HG03064 (cell line): ENCODE measurements around the gene KLHDC4.
"Not testable (repeated sequence)": the region's sequence is repeated elsewhere in the genome, so short reads cannot be mapped to it uniquely, and the experiment has no call there.

Experiments used
- ATAC-seq: cut with Tn5 transposase; IDR thresholded peaks from one replicate; pipeline ENCODE4 v1.9.1; 2021; ENCODE audit warnings: low read depth; ENCODE audit not compliant: unreplicated experiment

KLHDC4 gene

DNA sequence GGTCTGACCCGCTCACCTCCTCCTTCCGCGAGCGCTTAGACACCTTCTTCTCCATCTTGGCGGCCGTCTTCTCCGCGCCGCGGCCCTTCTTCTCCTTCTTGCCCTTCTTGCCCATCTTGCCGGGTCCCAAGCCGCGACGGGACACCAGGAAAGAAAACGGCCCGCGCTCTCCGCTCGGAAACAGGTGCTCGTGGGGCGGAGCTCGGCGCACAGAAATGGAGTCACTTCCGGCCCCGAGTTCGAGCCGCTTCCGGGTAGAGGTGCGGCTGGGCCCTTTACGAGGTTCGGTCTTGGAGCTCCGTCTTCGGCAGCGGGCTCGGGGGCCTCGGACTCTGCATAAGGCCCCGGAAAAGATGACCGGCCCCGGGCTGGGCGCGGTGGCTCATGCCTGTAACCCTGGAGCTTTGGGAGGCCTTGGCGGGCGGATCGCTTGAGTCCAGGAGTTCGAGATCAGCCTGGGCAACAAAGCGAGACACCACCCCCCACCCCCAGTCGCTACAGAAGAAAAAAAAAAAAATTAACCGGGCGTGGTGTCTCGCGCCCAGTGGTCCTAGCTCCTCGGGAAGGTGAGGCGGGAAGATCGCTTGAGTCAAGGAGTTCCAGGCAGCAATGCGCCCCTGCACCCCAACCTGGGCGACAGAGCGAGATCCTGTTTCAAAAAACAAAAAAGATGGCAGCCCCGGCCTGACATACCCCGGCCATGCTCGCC is at the start of gene KLHDC4:
Gene KLHDC4 (minus strand): TSS at position 211 of the 709 bp plus-strand sequence. CDS start 96 bp downstream, at position 115.
- no peak for ATAC-seq

DNA sequence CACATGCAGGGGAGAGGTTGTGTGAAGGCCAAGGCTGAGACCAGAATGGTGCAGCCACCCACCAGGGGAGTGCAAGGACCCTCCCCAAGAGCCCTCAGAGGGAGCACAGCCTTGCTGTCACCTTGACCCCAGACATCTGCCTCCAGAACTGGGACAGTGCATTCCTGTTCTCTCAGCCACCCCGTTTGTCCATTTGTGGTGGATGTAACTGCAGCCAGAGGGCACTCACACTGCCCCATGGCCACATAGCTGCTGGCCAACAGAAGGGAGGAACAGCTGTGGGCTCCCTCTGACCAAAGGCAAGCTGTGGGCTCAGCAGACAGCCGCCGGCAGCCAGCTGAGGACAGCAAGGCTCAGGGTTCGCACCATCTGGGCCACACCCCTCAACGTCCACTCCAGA is 49.8 kb upstream of the KLHDC4 start:
- ATAC-seq: no peak

DNA sequence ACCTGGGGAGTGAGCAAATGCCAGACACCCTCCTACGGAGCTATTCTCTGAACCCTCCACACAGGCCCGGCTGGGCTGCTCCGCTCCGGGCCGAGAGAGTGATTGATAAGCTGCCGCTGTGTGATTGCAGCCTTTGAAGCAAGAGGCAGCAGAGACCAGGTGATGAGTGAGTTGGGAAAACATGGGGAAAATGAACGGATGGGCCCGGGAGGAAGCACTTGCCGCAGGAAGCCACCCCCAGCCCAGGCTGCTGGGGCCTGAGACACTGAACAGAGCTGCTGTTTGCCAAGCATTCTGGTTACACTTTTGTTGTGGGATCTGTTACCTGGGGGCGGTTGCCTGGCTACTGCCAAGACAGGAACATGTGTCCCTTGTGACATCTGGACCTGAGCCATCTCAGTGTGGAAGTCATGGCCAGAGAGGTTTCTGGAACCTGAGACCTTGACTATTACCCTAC is 46.4 kb upstream of the KLHDC4 start:
- ATAC-seq: no peak

DNA sequence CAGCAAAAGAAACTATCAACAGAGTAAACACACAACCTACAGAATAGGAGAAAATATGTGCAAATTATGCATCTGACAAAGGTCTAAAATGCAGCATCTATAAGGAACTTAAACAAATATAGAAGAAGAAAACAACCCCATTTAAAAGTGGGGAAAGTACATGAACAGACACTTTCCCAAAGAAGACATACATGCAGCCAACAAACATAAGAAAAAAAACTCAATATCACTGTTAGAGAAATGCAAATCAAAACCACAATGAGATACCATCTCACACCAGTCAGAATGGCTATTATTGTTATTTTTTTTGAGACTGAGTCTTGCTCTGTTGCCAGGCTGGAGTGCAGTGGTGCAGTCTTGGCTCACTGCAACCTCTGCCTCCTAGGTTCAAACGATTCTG is 45.7 kb upstream of the KLHDC4 start:
- not testable (repeated sequence) for ATAC-seq

DNA sequence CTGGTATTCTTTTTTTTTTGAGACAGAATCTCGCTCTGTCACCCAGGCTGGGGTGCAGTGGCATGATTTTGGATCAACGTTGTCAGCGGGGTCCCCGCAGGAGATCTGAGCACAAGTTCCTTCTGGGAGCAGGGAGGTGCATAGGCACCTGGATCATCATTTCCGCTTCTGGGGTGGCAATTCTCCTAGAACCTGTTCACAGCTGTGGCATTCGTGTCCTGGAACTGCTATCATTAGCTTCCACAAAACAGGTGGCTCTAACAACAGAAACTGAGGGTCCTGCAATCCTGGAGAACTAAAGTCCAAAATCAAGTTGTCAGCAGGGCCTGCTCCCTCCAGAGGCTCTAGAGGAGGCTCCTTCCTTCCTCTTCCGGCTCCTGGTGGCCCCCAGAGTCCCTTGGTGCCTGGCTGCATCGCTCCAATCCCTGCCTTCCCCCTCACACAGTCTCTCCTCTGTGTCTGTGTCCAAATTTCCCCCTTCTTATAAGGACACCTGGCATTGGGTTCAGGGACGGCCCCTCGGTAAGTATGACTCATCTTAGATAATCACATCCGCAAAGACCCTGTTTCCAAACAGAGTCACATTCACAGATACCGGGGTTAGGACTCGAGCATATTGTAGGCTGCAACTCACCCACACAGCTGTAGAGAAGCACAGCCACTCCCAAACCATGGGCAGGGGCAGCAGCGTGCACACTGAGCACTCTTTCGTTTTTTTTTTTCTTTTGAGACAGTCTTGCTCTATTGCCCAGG is 43.5 kb upstream of the KLHDC4 start:
- peak; percentile 42 for ATAC-seq

DNA sequence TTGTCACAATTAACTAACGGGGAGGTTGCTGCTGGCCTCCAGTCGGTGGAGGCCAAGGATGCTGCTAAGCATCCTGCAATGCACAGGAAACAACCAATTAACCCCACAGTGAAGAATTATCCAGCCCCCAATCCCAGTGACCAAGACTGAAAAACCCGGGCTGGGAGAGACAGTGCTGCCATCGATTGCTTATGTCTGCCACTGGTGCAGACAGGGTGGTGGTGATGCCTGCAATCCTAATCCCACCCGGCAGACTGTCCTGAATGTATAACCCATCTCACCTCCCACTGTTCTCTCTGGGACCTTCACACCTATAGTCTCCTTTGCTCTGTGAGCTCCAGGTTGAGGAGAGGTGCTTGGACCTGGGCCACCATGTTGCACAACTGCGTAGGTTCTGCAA is 42.3 kb upstream of the KLHDC4 start:
- ATAC-seq: no peak

DNA sequence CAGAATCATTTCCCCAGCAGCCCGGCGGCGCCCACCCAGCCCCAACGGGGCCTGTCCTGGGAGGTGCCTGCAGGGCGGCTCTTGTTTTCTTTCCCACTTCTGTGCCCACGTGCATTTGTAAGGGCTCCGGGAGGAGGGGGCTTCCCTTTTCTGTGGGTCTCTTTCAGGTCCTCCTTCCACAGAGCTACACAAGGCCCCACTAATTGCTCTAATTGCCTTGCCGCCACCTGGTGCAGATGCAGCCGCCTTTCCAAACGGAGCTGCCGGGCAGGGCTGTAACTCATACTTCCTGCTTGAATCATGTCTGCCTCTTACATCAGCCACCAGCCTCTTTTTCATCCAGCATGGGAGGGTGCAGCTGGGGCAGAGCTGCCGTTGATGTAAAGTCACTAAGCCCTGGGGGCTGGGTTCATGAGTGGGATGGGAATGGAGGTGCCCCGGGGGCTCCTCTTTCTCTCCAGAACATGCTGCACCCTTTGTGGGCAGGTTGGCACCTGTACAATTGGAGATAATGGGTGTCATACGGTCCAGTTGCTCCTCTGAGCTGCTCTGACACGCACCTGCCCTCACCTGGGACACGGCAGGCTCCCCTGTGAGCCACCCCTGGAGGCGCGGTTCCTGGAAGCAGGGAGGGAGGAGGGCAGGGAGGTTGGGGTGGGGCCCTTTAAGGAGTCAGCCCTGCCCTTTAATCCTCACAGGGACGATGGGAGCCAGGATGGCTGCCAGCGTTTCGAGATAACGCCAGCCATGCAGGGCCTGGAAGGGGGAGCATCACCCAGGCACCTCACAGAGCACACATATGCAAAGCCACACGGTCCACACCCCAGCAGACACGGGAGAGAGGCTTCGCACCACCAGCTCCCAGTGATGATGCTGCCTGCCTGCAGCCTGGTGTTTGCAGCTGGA is 41.1 kb upstream of the KLHDC4 start:
- ATAC-seq: no peak

DNA sequence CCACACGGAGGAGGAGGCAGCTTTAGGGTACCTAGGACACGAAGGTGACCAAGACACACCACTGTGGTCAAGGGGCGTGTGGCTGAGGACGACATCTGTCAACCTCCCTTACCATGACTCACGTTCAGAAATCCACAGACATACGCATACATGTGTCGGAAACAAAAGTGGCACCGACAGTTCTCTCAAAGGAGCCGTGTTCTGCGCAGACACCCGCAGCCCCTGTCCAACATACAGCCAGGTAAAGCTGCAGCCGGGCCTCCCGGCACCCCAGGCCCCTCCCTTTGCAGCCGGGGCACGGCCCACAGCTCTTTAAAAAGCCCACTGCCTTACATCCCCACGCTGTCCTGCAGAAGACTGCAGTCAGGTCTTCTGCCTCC is 40.5 kb upstream of the KLHDC4 start:
- ATAC-seq: no peak

DNA sequence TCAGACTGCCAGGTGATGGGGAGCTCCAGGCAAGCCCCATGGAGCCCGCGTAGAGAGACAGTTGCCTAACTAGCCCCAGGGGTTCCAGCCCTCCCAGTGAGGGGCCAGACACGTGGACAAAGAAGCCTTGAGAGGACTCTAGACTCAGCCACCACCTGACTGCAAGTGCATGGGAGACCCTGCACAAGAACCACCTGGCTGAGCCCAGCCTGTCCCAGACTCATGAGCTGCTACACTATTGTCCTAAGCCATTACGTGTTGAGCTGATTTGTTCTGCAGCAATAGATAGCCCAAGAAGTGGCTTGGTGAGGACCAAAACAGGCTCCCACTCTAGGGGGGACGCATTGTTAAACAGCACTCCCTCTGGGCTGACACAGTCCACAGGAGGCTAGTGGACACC is 37.6 kb upstream of the KLHDC4 start:
- no peak for ATAC-seq

DNA sequence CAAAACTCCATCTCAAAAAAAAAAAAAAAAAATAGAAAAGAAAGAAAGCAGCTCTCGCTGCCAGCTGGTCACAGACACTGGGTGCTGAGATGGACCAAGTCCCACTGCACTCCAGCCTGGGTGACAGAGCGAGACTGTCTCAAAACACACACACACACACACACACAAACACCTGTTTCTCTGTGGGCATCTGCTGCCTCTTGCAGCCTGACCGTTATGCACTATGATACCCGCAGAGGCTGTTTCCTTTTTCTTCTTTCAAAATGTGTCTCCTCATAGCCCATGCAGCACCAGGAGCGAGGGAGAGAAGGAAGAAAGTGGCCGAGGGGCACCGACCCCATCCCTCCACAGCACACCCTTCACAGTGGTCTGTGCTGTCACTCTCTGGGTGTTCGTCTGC is 36.9 kb upstream of the KLHDC4 start:
- no peak for ATAC-seq

DNA sequence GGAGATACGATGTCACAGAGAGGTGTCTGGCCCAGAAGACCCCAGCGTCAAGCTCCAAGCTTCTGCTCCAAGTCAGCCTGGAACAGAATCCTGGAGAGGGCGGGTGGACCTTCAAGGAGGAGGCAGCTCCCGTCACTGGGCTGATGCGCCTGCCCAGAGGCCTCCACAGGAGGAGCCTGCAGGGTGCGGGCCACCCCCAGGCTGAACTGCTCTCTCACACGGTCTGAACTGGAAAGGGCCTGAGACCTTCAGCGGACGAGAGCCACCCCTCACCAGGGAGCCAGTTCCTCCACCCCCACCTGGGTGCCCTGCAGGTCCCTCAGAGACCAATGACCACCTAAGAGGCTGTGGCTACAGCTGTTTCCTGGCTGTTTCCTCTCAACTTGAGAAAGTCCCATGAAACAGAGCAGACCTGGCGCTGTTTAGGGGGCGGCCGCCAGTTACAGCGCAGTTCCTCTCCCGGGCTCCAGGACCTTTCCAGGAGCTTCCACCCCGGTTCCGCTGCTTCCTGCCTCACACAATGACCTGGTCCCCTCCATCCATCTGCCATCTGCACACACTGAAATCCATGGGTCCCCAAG is 36.0 kb upstream of the KLHDC4 start:
- ATAC-seq: no peak

DNA sequence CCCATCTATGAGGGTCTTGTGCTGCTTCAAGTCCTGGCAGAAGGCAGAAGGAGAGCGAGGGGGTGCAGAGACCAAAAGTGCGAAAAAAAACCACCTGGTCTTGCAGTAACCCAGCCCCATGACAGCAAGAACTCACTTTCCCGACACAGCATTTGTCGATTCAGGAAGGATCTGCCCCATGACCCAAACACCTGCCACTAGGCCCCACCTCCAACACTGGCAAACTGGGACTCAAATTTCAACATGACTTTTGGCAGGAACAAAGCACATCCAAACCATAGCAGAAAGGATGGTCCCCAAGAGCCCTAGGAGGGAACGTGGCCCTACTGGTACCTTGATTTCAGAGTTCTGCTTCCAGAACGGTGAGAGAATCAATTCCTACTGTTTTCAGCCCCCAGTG is 34.7 kb upstream of the KLHDC4 start:
- no peak for ATAC-seq

DNA sequence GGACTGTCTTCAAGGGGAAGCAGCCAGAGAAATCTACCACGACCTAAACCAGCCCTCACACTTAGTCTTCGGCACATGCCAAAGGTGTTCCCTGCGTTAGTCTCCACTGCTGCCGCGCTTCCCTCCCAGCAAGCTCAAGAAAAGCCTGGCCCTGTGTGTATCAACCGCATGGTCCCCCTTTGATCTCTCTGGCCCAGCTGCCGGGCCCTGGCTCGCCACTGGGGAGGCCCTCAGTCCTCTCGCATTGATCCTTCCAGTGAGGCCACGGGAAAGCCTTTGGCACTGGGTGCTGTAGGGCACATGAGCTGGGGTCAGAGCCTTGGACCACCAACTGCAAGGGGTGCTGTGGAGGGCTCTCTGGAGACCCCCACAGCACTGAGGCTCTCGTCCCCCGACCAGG is 29.6 kb upstream of the KLHDC4 start:
- no peak for ATAC-seq

DNA sequence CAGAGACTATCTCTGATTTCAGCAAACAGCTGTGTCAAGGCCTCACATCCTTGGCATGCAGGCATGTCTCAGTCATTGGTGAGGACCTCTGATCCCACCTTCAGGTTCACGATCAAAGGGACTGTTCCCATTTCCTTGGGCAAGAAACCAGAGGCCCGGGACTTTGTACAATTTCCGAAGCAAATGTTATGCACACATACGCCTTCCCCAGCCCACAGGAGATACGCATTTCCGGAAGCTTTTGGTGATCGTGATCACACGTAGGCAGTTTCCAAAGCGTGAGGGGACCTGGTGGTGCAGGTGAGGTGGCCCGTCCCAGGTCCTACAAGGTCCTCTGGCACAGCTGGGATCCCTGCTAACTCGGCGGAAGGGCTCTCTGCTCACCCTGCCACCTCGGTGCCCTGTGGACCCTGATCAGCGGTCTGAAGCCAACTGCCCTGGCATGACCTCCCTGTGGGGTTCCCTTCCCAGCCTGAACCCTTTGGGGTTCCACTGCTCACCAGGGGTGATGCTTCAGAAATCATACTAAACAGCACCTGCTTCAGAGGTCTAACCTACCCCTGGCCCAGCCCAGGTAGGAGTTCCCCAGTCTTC is 28.8 kb upstream of the KLHDC4 start:
- ATAC-seq: no peak

DNA sequence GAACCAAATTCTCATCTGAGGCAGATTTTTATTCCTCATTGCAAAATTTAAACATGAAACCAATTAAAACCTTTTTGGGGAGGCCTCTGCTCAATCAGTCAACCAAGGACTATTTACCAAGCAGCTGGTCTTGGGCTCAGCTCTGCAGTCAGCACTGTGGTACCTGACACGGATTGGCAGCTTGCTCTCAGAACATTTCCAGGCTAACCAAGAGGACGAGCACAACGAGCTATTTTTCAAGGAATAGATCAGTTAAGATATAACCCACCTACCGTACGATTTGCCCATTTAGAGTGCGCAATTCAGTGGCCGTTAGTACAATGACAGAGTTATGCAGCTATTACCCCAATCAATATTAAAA is 26.4 kb upstream of the KLHDC4 start:
- ATAC-seq: no peak

DNA sequence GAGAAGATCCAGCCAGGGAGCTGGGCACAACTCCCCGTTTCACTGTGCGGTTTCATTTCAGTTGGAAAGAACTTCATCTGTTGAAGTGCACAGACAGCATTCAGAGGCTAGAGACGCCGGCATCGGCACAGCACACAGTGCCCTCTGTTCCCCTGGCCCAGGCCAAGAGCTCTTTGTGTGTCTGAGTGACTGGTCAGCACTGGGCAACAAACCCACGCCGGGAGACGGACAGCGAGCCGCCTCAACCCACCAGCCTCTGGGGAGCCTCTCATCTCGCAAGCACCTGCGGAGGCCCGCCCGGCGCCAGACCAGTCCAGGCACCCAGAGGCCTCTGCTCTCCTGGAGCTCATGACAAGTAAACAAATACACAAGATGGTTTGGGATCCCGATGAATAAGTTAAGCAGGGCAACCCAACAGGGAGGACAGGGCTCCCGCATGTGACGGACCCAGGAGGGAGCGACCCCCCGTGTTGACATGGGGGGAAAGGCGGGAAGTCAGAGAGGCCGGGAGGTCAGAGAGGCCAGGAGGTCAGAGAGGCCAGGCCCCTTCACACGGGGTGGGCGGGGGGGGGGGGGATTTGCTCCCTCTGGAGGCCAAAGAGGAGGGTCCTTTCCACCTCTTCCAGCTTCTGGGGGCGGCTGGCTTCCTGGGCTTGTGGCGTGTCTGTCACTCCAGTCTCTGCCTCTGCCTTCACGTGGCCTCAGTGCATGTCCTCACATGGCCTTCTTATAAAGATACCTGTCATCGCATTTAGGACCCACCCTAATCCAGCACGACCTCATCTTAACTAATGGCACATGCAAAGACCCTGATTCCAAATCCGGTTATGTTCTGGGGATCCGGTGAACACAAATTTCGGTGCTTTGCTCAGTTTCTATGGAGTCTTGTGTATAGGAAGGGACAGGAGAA is 25.8 kb upstream of the KLHDC4 start:
- ATAC-seq: no peak

DNA sequence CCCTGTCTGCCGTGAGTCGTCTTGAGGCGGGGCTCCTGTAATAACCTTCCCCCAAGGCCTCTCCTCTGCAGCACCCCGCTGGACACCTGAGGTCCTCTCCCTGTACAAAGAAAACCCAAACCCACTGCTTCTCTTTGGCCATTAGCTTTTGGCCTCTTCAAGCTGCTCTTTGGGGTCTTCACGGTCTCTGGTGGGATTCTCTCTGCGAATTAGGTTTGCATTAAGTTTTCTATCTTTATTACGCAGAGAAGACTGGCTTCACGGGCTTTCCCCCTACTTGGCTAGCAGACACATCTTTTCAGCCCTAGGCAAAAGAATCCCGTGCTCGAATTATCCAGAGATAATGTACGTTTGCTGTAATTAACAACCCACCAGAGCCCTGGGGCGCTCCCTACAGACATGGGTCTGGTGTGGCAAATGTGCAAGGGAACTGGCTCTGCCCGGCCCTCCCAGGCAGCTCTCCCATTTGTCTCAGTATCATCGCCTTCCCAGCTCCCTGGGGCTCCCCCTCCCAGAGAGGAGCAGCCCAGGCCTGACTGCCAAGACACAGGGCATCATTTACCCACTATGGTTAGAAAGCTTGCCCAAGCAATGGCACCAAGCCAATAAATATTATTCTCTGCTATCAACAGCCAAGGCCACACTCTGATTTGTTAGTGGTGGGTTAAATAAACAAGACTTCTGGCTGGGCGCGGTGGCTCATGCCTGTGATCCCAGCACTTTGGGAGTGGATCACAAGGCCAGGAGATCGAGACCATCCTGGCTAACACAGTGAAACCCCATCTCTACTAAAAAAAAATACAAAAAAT is 24.7 kb upstream of the KLHDC4 start:
- ATAC-seq: no peak

DNA sequence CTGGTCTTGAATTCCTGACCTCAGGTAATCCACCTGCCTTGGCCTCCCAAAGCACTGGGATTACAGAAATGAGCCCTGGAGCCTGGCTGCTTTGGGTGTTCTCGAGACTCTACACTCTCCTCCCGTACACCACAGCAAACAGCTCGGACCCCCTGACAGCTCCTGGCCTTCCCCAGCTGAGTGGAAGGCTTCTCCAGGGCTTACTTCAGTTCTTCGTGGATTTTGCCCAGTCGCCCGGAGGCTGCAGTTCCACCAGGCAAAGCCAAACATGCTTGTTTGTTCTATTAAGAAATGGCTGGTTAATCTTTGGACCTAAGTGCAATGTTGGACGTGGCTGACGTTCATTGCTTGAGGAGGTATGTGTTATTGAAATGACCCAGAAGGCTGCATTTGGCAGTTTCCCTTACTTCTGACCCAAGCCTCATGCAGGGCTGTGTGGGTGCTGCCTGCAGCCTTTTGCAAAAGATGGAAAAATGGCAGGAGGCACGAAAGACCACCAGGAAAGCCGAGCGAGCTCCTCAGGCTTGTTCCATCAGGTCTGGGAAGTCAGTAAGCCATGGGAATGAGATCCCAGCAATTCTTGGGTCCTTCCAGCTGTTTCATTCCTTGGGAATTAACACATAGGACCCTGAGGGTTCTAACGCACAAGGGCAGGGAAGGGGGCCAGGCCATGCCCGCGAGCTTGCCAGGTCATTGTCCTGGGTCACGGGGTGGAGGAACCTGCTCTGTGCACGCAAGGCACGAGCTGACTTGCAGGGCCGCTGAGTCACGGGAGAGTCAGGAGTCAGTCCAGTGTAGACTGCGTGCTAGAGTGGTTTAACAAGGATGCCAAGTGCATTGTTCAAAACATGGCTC is 23.9 kb upstream of the KLHDC4 start:
- no peak for ATAC-seq
